Measurements from ENCODE around the gene TDP1. TPM values are rescaled to one million over a fixed set of nuclear protein-coding genes. Genes with fewer than 3 reads are reported as not detected.

The TDP1 gene
- total RNA-seq, 1 donor from 2014 or later: 63.4 TPM

DNA sequence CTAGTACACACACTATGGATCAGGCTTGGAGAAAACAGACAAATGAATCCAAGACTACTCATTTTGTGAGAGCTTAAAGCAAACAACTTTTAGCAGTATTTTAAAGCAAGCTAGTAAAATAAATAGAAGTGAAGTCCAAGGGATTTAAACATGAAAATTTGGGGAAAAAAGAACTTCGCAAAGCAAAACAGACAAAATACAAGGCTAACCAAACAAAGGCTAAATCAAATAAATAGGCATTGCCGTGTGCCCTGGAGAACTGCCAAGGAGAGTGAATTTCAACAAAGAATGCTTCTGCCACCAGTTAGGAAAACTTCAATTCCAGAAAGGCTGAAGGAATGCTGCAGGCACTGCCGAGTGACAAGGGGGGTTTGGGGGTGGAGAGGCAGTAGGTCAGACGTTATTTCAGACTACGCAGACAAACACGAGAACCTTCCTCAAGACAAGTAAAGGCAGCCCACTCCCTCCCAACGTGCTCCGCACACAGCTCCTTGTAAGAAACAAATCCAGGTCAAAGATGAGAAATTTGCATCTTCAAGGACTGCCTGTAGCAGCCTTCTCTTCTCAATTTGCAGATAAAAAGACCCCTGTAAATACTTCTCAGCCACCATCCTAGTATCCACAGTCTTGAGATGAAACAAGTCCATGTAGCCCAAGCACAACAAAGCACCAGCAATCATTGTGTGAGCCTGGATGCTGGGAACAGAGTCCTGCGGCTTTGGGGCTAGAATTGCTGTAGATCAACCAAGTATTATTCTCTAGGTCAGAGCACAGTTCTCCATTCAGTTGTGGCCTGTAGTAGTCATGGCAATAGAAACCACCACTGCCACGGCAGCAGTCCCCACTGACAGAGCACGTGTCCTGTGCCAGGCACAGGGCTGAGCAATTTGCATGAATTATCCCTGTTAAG, 44.5 kb upstream of the TDP1 start:
- Histone ChIP-seq H3K27ac (no peak overlapping the region), H3K9me3 (ENCODE audit: low read depth) (no peaks in the 10 kb centered on the region), H2AFZ (replicated peaks) (peak overlapping the region; percentile 8), H3K4me3 (no peak overlapping the region), H3K79me2 (ENCODE audit: low read depth) (no peaks in the 10 kb centered on the region), H3K4me1 (peaks cover 9% of the 10 kb centered on the region), H3K4me2 (peak overlapping the region; percentile 22), H3K27me3 (no peaks in the 10 kb centered on the region), H3F3A (ENCODE audit: low read depth) (peaks cover 15% of the 10 kb centered on the region), H4K20me1 (ENCODE audit: low read depth) (no peaks in the 10 kb centered on the region), H3K9ac (no peak overlapping the region), H3K36me3 (no peaks in the 10 kb centered on the region)
- H3K4me3 Mint-ChIP-seq: peak overlapping the region; percentile 37
- peaks cover 5% of the 10 kb centered on the region for H3K36me3 Mint-ChIP-seq
- H3K27me3 Mint-ChIP-seq (ENCODE audit: insufficient read depth, low read depth): peaks cover 2% of the 10 kb centered on the region
- DNase-seq (ENCODE audit: low spot score): peak; percentile 21
- TF ChIP-seq, protein P1, sequence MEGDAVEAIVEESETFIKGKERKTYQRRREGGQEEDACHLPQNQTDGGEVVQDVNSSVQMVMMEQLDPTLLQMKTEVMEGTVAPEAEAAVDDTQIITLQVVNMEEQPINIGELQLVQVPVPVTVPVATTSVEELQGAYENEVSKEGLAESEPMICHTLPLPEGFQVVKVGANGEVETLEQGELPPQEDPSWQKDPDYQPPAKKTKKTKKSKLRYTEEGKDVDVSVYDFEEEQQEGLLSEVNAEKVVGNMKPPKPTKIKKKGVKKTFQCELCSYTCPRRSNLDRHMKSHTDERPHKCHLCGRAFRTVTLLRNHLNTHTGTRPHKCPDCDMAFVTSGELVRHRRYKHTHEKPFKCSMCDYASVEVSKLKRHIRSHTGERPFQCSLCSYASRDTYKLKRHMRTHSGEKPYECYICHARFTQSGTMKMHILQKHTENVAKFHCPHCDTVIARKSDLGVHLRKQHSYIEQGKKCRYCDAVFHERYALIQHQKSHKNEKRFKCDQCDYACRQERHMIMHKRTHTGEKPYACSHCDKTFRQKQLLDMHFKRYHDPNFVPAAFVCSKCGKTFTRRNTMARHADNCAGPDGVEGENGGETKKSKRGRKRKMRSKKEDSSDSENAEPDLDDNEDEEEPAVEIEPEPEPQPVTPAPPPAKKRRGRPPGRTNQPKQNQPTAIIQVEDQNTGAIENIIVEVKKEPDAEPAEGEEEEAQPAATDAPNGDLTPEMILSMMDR (IDR thresholded peaks at IDR 0.05): no peak
- TF ChIP-seq EZH2 (IDR thresholded peaks at IDR 0.05) (no peak), EZH2phosphoT487 (IDR thresholded peaks at IDR 0.05) (no peak)
- H3K27ac Mint-ChIP-seq: peak overlapping the region; percentile 98
- no peaks in the 10 kb centered on the region for H3K9me3 Mint-ChIP-seq
- H3K4me1 Mint-ChIP-seq: peaks cover 45% of the 10 kb centered on the region

DNA sequence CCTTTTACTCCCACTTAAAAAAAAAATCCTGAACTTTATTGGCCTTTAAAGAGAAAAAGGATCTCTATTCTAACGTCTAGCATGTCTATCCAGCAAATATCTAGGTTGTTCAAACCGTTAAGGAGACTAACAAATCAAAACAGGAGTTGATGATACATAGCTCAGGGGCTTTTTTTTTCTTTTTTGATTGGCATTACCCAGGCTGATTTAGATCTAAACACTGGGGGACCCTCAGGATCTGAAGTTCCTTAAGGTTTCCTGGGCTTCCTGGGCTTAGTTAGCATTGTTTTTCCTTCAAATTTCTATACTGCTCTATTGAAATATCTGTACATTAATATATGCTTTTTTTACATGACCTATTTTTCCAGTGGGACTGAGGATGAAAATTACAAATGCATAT, 43.5 kb upstream of the TDP1 start:
- Mint-ChIP-seq H3K4me1 (peaks cover 45% of the 10 kb centered on the region), H3K36me3 (peaks cover 5% of the 10 kb centered on the region), H3K27ac (peak overlapping the region; percentile 98), H3K9me3 (no peaks in the 10 kb centered on the region), H3K27me3 (ENCODE audit: insufficient read depth, low read depth) (peaks cover 2% of the 10 kb centered on the region), H3K4me3 (peak overlapping the region; percentile 40)
- H3K27ac ChIP-seq: no peak overlapping the region
- H3K4me2 ChIP-seq: no peak overlapping the region
- no peaks in the 10 kb centered on the region for H3K27me3 ChIP-seq
- H3K4me1 ChIP-seq: peaks cover 9% of the 10 kb centered on the region
- no peak overlapping the region for H2AFZ ChIP-seq (replicated peaks)
- no peaks in the 10 kb centered on the region for H3K79me2 ChIP-seq (ENCODE audit: low read depth)
- H4K20me1 ChIP-seq (ENCODE audit: low read depth): no peaks in the 10 kb centered on the region
- peaks cover 15% of the 10 kb centered on the region for H3F3A ChIP-seq (ENCODE audit: low read depth)
- DNase-seq (ENCODE audit: low spot score): no peak
- no peaks in the 10 kb centered on the region for H3K9me3 ChIP-seq (ENCODE audit: low read depth)
- no peaks in the 10 kb centered on the region for H3K36me3 ChIP-seq
- TF ChIP-seq, protein P1 (IDR thresholded peaks at IDR 0.05): no peak
- no peak for TF ChIP-seq EZH2phosphoT487 (IDR thresholded peaks at IDR 0.05)
- H3K4me3 ChIP-seq: no peak overlapping the region
- H3K9ac ChIP-seq: no peak overlapping the region

DNA sequence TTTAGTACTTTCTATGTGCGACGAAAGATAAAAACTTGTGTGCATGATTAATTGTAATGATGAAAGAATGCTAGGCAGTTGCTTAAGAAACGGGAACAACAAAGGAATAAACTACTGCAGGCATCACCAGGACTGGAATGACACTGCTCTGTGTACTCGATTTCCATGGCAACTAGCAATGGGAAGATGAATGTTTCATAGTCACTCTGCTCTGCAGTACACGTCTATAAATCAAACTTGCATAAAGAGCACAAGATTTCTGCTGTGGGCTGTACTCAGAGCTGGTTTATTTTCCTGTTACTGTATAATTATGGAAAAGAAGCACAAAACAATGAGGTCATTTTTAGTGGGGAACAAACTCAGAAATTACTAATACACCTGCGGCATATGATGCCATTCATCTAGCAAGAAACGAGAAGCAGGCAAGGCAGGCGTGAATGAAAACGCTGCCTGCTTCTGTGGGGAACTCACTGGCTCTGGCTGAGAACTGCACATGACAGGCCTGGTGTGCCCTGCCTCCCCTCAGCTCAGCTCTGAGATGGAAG, 43.0 kb upstream of the TDP1 start:
- Histone ChIP-seq H3K4me2 (no peak overlapping the region), H3K4me3 (no peak overlapping the region), H3K4me1 (peaks cover 9% of the 10 kb centered on the region), H3K27ac (no peak overlapping the region), H3K36me3 (no peaks in the 10 kb centered on the region), H3K79me2 (ENCODE audit: low read depth) (no peaks in the 10 kb centered on the region), H3K9ac (no peak overlapping the region), H3F3A (ENCODE audit: low read depth) (peaks cover 15% of the 10 kb centered on the region), H2AFZ (replicated peaks) (no peak overlapping the region), H3K9me3 (ENCODE audit: low read depth) (no peaks in the 10 kb centered on the region), H4K20me1 (ENCODE audit: low read depth) (no peaks in the 10 kb centered on the region), H3K27me3 (no peaks in the 10 kb centered on the region)
- no peak for DNase-seq (ENCODE audit: low spot score)
- peak overlapping the region; percentile 40 for H3K4me3 Mint-ChIP-seq
- H3K27me3 Mint-ChIP-seq (ENCODE audit: insufficient read depth, low read depth): peaks cover 2% of the 10 kb centered on the region
- H3K36me3 Mint-ChIP-seq: peaks cover 5% of the 10 kb centered on the region
- peaks cover 45% of the 10 kb centered on the region for H3K4me1 Mint-ChIP-seq
- no peaks in the 10 kb centered on the region for H3K9me3 Mint-ChIP-seq
- no peak for TF ChIP-seq EZH2 (IDR thresholded peaks at IDR 0.05)
- TF ChIP-seq EZH2phosphoT487 (IDR thresholded peaks at IDR 0.05): no peak
- TF ChIP-seq, protein P1 (IDR thresholded peaks at IDR 0.05): no peak
- peak overlapping the region; percentile 98 for H3K27ac Mint-ChIP-seq

Measured in neural progenitor cell (in vitro differentiated cells).